ENCODE results near the gene KIF13A. TPM values are rescaled to one million over a fixed set of nuclear protein-coding genes. Genes with fewer than 3 reads are reported as not detected.

The KIF13A gene
- total RNA-seq, 2 donors from 2014 or later, result 35.3 to 45.0 TPM

DNA sequence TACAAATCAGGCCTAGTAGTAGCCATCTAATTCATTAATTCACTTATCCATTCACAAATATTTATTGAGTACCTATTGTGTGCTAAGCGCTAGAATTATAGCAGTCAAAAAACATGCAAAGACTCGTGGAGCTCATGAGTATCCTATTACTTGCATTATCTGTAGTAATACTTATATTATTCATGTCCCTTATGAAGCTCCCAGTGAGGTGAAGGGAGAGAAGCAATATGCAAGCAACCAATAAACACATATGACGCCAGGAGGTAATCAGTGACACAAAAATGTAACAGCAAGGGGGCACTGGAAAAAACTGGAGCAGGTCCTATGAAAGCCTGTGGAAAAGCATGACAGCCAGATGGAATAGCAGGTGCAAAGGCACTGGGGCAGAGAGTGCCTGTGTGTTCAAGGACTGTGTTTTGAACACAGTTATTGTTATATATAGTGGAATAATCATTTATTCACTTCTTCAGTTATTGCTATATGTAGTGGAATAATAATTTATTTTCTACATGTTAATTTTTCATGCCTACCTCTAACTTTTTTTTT lies 109.5 kb downstream of the KIF13A start:
- no peaks in the 10 kb centered on the region for H3K4me1 ChIP-seq (ENCODE audit: control insufficient read depth, insufficient read depth, low read length)
- H3K4me1 Mint-ChIP-seq, result peaks cover 11% of the 10 kb centered on the region
- 96 to 100% methylated on average over 1 to 3 of the region's 3 CpGs for WGBS, 2 experiments (ENCODE audit: insufficient coverage in 1 of 2, insufficient read length in 1 of 2)
- no peak overlapping the region for H3K27ac Mint-ChIP-seq
- H3K27ac ChIP-seq (ENCODE audit: low read depth, low read length), result no peak overlapping the region
- TF ChIP-seq, protein P1, sequence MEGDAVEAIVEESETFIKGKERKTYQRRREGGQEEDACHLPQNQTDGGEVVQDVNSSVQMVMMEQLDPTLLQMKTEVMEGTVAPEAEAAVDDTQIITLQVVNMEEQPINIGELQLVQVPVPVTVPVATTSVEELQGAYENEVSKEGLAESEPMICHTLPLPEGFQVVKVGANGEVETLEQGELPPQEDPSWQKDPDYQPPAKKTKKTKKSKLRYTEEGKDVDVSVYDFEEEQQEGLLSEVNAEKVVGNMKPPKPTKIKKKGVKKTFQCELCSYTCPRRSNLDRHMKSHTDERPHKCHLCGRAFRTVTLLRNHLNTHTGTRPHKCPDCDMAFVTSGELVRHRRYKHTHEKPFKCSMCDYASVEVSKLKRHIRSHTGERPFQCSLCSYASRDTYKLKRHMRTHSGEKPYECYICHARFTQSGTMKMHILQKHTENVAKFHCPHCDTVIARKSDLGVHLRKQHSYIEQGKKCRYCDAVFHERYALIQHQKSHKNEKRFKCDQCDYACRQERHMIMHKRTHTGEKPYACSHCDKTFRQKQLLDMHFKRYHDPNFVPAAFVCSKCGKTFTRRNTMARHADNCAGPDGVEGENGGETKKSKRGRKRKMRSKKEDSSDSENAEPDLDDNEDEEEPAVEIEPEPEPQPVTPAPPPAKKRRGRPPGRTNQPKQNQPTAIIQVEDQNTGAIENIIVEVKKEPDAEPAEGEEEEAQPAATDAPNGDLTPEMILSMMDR (conservative IDR thresholded peaks at IDR 0.05), result no peak
- H3K36me3 Mint-ChIP-seq (ENCODE audit: low read depth), result peaks cover 6% of the 10 kb centered on the region
- H3K27me3 ChIP-seq (ENCODE audit: control insufficient read depth, insufficient read depth, low read length, poor library complexity, severe bottlenecking), result no peaks in the 10 kb centered on the region
- no peaks in the 10 kb centered on the region for H3K27me3 Mint-ChIP-seq (ENCODE audit: insufficient read depth)
- no peaks in the 10 kb centered on the region for H3K9me3 ChIP-seq (ENCODE audit: control insufficient read depth, low read length)
- DNase-seq, result no peak
- H3K9me3 Mint-ChIP-seq, result no peaks in the 10 kb centered on the region
- H3K36me3 ChIP-seq (ENCODE audit: control insufficient read depth, insufficient read depth, low read length), result peaks cover 3% of the 10 kb centered on the region
- H3K4me3 Mint-ChIP-seq, result no peak overlapping the region
- H3K9ac ChIP-seq (ENCODE audit: extremely low read depth, low read length, poor library complexity, severe bottlenecking), result no peak overlapping the region
- H3K4me3 ChIP-seq (ENCODE audit: low read length), result no peak overlapping the region

DNA sequence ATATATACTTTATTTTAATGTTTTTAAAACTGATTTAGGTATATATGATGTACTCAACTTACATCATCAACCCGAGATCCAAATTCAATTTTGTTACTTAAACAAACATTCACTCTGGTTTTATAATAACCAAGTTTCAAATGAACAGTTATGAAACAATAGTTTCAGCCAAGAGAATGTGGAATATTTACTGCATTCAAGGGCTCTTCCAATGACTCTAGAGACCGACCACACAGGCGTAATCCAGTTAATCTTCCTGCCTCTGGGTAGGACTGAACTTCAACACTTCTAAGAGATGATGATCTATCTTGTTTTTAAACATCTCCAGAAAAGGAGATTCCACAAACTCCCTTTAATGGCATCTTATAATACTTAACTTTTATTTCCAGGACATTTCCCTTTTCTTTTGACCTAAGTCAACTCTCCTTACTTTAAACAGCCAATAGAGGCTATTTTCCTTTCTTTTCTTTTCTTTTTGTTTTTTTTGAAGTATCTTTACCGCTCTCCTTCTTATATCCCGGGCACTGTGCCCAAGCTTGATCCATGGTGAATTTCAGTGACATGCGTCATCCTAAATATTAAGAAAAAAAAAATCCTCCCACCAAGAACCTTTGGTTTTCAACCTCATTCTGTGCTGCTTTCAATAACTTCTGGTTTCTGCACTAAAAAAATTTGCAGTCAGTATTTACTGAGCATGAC lies 110.1 kb downstream of the KIF13A start:
- no peak overlapping the region for H3K4me3 ChIP-seq (ENCODE audit: low read length)
- 96 to 98% methylated on average over 5 to 6 of the region's 6 CpGs for WGBS, 2 experiments (ENCODE audit: insufficient coverage in 1 of 2, insufficient read length in 1 of 2)
- no peak overlapping the region for H3K4me3 Mint-ChIP-seq
- no peak overlapping the region for H3K27ac Mint-ChIP-seq
- TF ChIP-seq, protein P1 (conservative IDR thresholded peaks at IDR 0.05), result no peak
- no peak overlapping the region for H3K27ac ChIP-seq (ENCODE audit: low read depth, low read length)
- DNase-seq, result no peak
- no peaks in the 10 kb centered on the region for H3K9me3 Mint-ChIP-seq
- peaks cover 6% of the 10 kb centered on the region for H3K36me3 Mint-ChIP-seq (ENCODE audit: low read depth)
- no peaks in the 10 kb centered on the region for H3K9me3 ChIP-seq (ENCODE audit: control insufficient read depth, low read length)
- no peaks in the 10 kb centered on the region for H3K27me3 Mint-ChIP-seq (ENCODE audit: insufficient read depth)
- H3K4me1 Mint-ChIP-seq, result peaks cover 11% of the 10 kb centered on the region
- H3K27me3 ChIP-seq (ENCODE audit: control insufficient read depth, insufficient read depth, low read length, poor library complexity, severe bottlenecking), result no peaks in the 10 kb centered on the region
- H3K4me1 ChIP-seq (ENCODE audit: control insufficient read depth, insufficient read depth, low read length), result no peaks in the 10 kb centered on the region
- H3K9ac ChIP-seq (ENCODE audit: extremely low read depth, low read length, poor library complexity, severe bottlenecking), result no peak overlapping the region
- peaks cover 9% of the 10 kb centered on the region for H3K36me3 ChIP-seq (ENCODE audit: control insufficient read depth, insufficient read depth, low read length)

DNA sequence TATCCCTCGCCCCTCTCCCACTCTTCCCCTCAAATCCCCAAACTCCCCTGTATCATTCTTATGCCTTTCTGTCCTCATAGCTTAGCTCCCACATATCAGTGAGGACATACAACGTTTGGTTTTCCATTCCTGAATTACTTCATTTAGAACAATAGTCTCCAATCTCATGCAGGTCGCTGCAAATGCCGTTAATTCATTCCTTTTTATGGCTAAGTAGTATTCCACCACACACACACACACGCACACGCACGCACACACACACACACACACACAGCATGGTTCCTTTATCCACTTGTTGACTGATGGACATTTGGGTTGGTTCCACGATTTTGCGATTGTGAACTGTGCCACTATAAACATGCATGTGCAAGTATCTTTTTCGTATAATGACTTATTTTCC lies 112.7 kb downstream of the KIF13A start:
- 82 to 95% methylated on average over 4 to 10 of the region's 10 CpGs for WGBS, 2 experiments (ENCODE audit: insufficient coverage in 1 of 2, insufficient read length in 1 of 2)
- no peaks in the 10 kb centered on the region for H3K27me3 Mint-ChIP-seq (ENCODE audit: insufficient read depth)
- Histone ChIP-seq H3K27ac (ENCODE audit: low read depth, low read length) (no peak overlapping the region), H3K4me1 (ENCODE audit: control insufficient read depth, insufficient read depth, low read length) (no peaks in the 10 kb centered on the region), H3K36me3 (ENCODE audit: control insufficient read depth, insufficient read depth, low read length) (peaks cover 15% of the 10 kb centered on the region), H3K27me3 (ENCODE audit: control insufficient read depth, insufficient read depth, low read length, poor library complexity, severe bottlenecking) (no peaks in the 10 kb centered on the region), H3K9ac (ENCODE audit: extremely low read depth, low read length, poor library complexity, severe bottlenecking) (no peak overlapping the region), H3K9me3 (ENCODE audit: control insufficient read depth, low read length) (no peaks in the 10 kb centered on the region), H3K4me3 (ENCODE audit: low read length) (no peak overlapping the region)
- peaks cover 12% of the 10 kb centered on the region for H3K4me1 Mint-ChIP-seq
- H3K9me3 Mint-ChIP-seq, result no peaks in the 10 kb centered on the region
- DNase-seq, result no peak
- H3K36me3 Mint-ChIP-seq (ENCODE audit: low read depth), result peaks cover 9% of the 10 kb centered on the region
- H3K4me3 Mint-ChIP-seq, result no peak overlapping the region
- no peak overlapping the region for H3K27ac Mint-ChIP-seq
- TF ChIP-seq, protein P1 (conservative IDR thresholded peaks at IDR 0.05), result no peak

Data from endodermal cell (in vitro differentiated cells).